NCI-H446 (cell line): ENCODE results near the gene POMT2.
"Not testable (repeated sequence)": the region's sequence is repeated elsewhere in the genome, so short reads cannot be mapped to it uniquely, and the experiment has no call there.

Experiments used
- DNase-seq, 2 experiments: peaks; one replicate each; lab custom pipeline; 2025; lab: John Stamatoyannopoulos, UW

POMT2 gene

DNA sequence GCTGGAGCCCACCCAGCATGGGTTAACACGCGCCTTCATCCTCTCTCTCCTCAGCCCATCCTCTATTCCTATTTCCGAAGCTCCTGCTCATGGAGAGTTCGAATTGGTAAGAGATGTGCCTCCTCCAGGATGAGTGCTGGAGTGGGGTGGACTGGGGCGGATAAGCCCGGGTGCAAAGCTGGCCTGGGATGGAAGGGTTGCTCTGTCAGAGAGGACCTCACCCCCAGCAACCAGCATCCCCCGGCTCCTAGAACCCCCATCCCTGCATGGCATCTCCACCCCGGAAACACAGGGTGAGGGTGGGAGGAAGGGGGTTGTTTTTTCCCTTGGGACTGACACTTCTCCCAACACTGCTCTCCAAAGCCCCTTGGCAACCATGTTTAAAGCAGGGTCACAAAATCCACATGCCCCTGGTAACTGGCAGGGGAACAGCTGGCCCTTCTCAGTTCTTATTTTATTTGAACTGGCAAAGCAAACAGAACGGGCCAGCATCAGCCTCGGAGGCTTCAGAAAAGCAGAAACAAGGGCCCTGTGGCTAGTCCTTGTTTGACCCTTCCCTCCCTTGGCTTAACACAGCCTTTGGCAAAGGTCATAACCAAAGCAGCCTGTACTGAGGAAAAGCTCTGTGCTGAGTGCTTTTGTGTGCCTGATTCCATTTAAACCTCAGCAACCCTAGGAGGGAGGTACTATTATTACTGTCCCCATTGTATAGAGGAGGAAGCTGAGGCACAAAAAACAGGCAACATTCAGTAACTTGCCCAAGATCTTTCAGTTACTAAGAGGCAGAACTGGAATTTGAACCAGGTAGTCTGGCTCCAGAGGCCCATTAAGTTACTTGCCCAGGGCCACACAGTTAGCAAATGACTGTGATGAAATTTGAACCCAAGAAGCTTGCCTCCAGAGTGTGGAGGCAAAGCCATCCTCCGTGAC lies 4.4 kb upstream of the POMT2 start:
- DNase-seq, result no peak

- DNase-seq, result no peak
These were observed 3.6 kb upstream of the POMT2 start for GRCh38 chr14:77324289-77324688.

DNA sequence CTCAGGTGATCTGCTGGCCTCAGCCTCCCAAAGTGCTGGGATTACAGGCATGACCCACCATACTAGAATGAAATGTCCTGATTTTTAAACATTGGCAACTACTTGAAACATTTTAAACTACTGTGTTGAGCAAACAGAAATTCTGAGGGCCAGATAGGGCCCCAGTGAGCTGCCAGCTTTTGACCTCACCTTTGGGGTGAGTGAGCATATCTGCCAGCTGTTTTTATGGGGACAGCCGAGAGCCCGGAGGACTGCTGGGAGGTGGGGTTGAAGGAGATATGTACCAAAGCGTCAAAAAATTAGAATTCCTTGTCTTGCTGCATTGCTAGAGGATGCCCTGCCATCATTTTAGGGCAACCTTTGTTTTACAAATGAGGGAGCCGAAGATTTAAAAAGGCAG lies 2.9 kb upstream of the POMT2 start:
- DNase-seq, result no peak

DNA sequence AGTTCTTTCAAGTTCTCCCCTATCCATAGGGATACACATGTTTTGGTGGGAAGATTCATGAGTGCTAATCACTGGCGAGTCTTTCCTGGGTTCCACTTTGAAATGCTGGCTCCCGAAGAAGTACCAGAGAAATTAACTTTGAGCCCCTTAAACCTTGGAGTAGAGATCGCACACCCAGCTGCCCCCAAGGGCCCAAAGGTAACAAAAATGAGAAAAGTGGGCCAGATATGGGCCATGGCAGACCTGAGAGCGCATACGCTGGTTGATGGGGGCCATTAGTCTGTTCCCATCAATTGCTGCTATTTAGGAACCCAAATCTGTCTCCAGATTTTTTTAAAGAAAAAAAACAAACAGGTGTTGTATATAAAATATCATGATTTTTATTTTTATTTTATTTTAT lies 2.3 kb upstream of the POMT2 start:
- DNase-seq, result no peak

- DNase-seq, result no peak
These were observed 1.7 kb upstream of the POMT2 start for GRCh38 chr14:77322250-77322902.

DNA sequence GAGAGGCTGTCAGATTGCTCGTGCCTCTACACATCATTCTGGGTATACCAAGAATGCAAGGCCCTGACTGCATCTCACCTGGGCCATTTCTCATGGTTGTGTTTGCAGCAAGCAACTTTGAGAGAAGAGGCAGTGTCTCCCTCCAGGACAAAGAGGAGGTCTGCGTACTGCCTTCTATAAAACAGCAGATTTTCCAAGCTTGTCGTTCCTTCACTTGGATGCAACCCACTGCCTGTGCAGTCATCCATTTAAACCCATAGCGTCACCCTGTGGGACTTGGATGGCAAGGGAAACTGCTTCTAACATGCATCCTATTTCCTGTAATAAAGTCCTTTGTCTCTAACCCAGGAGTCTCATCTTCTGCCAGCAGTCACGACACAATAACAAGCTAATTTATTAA lies 1.3 kb downstream of the POMT2 start:
- no peak for DNase-seq

- DNase-seq, result not testable (repeated sequence)
These were observed 1.9 kb downstream of the POMT2 start for GRCh38 chr14:77318756-77319155.

- no peak for DNase-seq
These were observed 2.6 kb downstream of the POMT2 start for GRCh38 chr14:77318006-77318553.

GRCh38 chr14:77316872-77317301 lies 3.8 kb downstream of the POMT2 start:
- peak in 1 of 2 experiments; percentile 37 for DNase-seq

GRCh38 chr14:77316195-77316505 lies 4.5 kb downstream of the POMT2 start:
- DNase-seq, result no peak

GRCh38 chr14:77314539-77315457 lies 5.9 kb downstream of the POMT2 start:
- no peak for DNase-seq

DNA sequence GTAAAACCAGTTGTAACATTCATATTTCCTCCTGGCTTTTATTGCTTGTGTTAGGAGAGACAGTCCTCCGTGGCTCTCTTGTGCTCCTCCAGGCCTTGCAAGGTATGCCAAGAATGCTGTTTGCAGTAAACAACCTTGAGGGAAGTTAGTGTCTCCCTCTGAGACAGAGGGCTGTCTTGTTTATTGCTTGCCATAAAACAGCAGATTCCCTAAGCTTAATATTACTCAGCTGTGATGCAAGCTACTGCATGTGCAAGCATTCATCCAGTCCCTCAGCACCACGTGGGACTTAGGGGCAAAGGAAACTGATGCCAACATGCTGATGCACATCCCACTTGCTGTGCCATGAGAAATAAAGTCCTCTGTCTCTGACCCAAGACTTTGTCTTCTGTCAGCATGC lies 6.6 kb downstream of the POMT2 start:
- no peak for DNase-seq

- no peak for DNase-seq
These were observed 7.3 kb downstream of the POMT2 start for GRCh38 chr14:77313371-77313770.

DNA sequence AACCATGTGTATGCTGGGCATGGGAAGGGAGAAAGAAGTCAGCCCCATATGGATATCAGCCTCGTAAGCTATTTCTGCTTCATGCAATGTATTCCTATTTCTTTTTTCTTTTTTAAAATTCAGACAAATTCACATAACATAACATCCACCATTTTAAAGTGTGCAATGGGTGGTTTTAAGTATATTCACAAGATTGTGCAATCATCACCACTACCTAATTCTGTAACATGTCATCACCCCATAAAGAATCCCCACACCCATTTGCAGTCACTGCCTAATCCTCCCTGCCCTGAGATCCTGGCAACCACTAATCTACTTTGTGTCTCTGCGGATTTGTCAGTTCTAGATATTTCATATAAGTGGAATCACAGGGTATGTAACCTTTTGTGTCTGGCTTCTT lies 9.5 kb downstream of the POMT2 start:
- no peak for DNase-seq

DNA sequence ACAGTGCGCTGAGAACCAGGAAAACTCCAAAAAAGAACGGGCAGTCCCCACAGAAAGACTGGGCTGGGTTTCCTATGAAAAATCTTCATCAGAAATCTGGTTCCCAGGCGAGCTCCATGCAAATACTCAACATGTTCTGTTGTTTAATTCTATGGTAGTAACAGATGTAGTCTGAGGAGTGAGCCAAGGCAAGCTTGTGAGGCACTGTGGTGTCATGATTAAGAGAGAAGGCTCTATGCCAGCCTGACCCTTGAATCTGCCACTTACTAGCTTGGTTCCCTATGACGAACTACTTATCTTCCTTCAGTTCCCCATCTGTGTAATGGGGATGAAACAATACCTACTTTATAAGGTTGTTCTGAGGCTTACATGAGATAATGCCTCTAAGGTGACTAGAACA lies 10.7 kb downstream of the POMT2 start:
- peak; percentile 9 to 57 for DNase-seq

GRCh38 chr14:77309131-77309530 lies 11.6 kb downstream of the POMT2 start:
- no peak for DNase-seq

GRCh38 chr14:77306851-77307496 lies 13.7 kb downstream of the POMT2 start:
- DNase-seq, result peak; percentile 21 to 63

DNA sequence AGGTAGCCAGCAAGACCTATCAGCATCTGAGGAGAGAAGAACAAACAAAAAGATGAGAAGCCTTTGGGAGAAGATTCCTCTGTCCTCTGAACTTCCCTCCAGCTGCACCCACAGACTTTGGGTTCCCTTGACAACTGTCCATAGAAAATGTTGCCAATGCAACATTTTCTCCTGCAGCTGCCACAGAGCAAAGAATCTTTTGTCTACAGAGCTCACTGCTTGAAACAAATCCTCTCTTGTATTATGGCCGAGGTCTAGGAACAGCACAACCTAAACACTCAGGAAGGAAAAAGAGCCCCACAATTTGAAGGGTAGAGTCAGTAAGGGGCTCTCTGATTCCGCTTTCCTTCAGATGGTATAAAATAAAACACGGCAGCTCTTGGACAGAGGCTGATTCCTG lies 14.3 kb downstream of the POMT2 start:
- no peak for DNase-seq

DNA sequence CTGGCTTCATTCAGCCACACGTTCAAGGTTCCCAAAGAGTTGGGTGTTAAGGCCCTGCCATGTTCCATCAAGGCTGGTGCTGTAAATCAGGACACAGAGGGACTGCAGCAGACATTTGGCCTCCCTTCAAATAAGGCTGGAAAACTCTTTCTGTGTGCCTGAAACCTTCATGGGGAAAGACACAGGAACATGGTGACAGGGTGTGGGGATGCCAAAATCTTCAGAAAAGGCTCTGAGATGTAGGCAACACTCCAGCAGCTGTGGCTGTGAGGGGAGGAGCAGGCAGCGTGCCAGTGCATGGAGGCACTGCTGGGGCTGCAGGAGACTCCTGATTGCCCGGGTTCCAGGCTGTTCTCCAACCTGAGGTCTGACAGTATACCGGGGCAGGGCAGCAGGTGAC lies 15.0 kb downstream of the POMT2 start:
- peak in 1 of 2 experiments; percentile 77 for DNase-seq

- DNase-seq, result no peak
These were observed 17.1 kb downstream of the POMT2 start for GRCh38 chr14:77303417-77304156.

DNA sequence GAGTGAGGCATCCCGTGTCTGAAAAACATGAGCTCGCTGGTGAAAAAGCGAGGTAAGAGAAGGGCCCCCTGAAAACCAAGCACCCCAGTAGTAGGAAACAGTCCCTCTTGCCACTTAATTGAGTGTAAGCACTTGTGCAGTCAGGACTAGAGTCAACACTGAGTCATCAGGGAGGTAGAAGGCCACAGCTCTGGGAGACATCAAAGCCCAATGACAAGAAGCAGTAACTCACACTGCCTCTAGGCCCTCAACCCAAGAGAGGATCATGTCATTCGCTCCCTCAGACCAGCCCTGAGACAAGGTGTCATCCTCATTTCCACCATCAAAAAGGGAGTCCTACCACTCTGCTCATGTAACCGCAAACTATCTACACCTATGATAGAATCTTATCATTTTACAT lies 17.8 kb downstream of the POMT2 start:
- DNase-seq, result no peak
